Brain microvascular endothelial cell (primary cell): ENCODE results near the gene DENND5B.
A peak's percentile ranks its signal among the peaks of the same experiment; 100 is the strongest.
"Not testable (repeated sequence)": the region's sequence is repeated elsewhere in the genome, so short reads cannot be mapped to it uniquely, and the experiment has no call there.

Experiments
- DNase-seq: peaks from one replicate; pipeline ENCODE4 v3.0.0-alpha.2; 2020
- H3K27ac ChIP-seq: fragments of 250-450 bp; sonication (Bioruptor Pico); 2 replicates; pipeline ENCODE4 v1.5.1; 2020; ENCODE audit warnings: mild to moderate bottlenecking, moderate library complexity
- H3K27me3 ChIP-seq: fragments of 250-450 bp; sonication (Bioruptor Pico); replicated peaks from 2 replicates; pipeline ENCODE4 v1.5.1; 2020; ENCODE audit warnings: mild to moderate bottlenecking
- H3K36me3 ChIP-seq: fragments of 250-450 bp; sonication (Bioruptor Pico); replicated peaks from 2 replicates; pipeline ENCODE4 v1.5.1; 2020; ENCODE audit warnings: mild to moderate bottlenecking
- H3K4me3 ChIP-seq: 2 replicates; pipeline ENCODE4 v1.5.1; 2011; ENCODE audit warnings: low read depth, mild to moderate bottlenecking, control low read depth, low read length, moderate library complexity
- in situ Hi-C: cut with HindIII; loops from 2 replicates; pipeline ENCODE4 v1.10.0; 2017; ENCODE audit warnings: low sequenced_read_pairs, low pct_ligation_motif_present
- TF ChIP-seq, protein P1 (sequence below): IDR thresholded peaks from 2 replicates; pipeline ENCODE4 v1.5.1; 2011; ENCODE audit warnings: low read depth, mild to moderate bottlenecking, moderate library complexity, low read length, control low read depth, inconsistent platforms; ENCODE audit errors: missing control alignments

Gene DENND5B

DNA sequence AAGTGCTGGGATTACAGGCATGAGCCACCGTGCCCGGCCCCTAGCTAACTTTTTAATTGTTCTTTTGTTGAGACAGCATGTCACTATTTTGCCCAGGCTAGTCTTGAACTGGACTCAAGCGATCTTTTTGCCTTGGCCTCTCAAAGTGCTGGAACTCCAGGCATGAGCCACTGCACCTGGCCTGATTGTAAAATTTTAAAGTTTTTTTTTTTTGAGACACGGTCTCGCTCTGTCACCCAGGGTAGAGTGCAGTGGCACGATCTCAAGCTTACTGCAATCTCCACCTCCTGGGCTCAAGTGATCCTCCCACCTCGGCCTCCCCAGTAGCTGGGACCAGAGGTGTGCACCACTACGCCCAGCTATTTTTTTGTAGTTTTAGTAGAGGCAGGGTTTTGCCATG lies 185.9 kb downstream of the DENND5B start:
- DNase-seq, result no peak
- H3K27ac ChIP-seq, result no peak overlapping the region
- no peak overlapping the region for H3K4me3 ChIP-seq
- H3K36me3 ChIP-seq, result peaks cover 2% of the 10 kb centered on the region
- TF ChIP-seq, protein P1, sequence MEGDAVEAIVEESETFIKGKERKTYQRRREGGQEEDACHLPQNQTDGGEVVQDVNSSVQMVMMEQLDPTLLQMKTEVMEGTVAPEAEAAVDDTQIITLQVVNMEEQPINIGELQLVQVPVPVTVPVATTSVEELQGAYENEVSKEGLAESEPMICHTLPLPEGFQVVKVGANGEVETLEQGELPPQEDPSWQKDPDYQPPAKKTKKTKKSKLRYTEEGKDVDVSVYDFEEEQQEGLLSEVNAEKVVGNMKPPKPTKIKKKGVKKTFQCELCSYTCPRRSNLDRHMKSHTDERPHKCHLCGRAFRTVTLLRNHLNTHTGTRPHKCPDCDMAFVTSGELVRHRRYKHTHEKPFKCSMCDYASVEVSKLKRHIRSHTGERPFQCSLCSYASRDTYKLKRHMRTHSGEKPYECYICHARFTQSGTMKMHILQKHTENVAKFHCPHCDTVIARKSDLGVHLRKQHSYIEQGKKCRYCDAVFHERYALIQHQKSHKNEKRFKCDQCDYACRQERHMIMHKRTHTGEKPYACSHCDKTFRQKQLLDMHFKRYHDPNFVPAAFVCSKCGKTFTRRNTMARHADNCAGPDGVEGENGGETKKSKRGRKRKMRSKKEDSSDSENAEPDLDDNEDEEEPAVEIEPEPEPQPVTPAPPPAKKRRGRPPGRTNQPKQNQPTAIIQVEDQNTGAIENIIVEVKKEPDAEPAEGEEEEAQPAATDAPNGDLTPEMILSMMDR, result no peak
- in situ Hi-C loops, result no loop called here
- H3K27me3 ChIP-seq, result no peaks in the 10 kb centered on the region

DNA sequence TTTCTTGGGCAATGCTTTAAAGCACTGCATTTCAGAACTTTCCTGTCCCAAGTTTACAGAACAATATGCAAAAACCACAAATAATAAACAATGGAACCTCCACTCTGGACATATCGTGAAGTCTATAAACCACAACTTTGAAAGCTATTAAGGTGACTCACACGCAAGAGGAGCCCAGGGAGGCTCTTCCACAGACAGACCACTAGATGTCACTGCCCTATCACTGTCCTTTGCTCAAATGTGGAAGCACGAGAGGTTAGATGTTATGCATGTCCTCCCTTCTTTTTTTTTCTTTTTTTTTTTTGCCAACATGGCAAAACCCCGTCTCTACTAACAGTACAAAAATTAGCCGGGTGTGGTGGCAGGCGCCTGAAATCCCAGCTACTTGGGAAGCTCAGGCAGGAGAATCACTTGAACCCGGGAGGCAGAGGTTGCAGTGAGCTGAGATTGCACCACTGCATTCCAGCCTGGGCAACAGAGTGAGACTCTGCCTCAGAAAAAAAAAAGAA lies 187.8 kb downstream of the DENND5B start:
- in situ Hi-C loops, H3K4me3 ChIP-seq, H3K27me3 ChIP-seq, H3K27ac ChIP-seq, H3K36me3 ChIP-seq: not testable (repeated sequence)
- DNase-seq, result peak; percentile 91
- TF ChIP-seq, protein P1, result peak; percentile 90

DNA sequence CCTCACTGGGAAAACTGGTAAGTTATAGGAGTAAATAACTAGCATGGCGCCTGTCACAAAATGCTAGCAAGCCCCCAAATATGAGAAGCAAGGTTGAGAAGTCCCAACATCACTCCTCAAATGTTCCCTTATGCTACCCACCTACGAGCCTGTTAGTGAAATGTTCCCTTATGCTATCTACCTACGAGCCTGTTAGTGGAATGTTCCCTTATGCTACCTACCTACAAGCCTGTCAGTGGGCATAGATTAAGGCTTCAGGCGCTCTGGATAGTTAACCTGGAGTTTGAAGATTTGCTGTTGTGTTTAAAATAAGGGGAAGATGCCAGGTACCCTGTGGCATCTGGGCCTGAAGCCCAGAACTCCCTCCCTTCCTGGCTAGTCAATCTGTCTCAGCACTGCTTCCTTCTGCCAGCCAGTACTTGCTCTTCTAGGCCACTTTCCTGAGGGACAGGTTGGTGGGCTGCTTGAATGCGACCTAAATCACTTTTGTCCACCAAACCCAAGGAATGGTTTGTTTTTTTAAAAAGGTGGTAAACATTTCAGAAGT lies 197.9 kb downstream of the DENND5B start:
- Histone ChIP-seq H3K4me3 (no peak overlapping the region), H3K27me3 (no peaks in the 10 kb centered on the region), H3K27ac (no peak overlapping the region), H3K36me3 (no peaks in the 10 kb centered on the region)
- TF ChIP-seq, protein P1, result no peak
- in situ Hi-C loops, result loop anchor here (25.0 kb wide), 1 partner anchor 244 kb away; no protein-coding TSS in a partner anchor
- DNase-seq, result no peak

DNA sequence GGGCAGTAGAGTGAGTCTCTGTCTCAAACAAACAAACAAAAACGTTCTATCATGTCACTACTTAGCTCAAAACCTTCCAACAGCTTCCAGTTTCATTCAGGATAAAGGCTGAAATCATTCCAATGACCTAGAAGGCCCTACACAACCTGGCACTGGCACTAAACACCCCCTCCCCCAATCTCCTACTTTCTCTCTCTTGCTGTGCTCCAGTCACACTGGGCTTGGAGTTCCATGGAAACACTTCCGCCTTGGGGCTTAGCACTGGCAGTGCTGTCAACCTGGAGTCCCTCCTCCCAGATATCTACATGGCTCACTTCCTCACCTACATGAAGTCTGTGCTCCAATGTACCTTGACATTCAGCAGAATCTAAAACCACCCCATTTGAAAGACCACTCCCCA lies 199.9 kb downstream of the DENND5B start:
- no peaks in the 10 kb centered on the region for H3K27me3 ChIP-seq
- H3K27ac ChIP-seq, result no peak overlapping the region
- in situ Hi-C loops, result loop anchor here (25.0 kb wide), 1 partner anchor 246 kb away; no protein-coding TSS in a partner anchor
- no peak for DNase-seq
- peaks cover 3% of the 10 kb centered on the region for H3K36me3 ChIP-seq
- TF ChIP-seq, protein P1, result no peak
- H3K4me3 ChIP-seq, result no peak overlapping the region

DNA sequence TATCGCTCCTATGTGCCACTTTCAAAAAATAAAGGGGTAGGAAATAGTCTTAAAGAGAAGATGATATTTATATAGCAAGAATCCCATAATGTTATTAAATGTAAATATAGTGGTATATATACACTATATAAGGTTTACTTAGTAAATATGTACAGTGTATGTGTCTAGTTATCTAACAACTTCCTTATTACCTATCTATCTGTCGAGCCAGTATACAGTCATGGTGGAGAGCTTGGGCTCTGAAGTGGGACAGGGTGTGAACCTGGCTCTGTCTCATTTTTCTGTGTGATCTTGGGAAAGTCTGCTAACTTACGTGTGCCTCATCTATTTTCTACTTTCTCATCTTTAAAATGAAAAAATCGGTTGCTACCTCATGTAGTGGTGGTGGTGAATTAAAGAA lies 202.2 kb downstream of the DENND5B start:
- in situ Hi-C loops, result loop anchor here (25.0 kb wide), 1 partner anchor 249 kb away; no protein-coding TSS in a partner anchor
- H3K36me3 ChIP-seq, result peaks cover 3% of the 10 kb centered on the region
- no peak for DNase-seq
- no peaks in the 10 kb centered on the region for H3K27me3 ChIP-seq
- no peak overlapping the region for H3K27ac ChIP-seq
- TF ChIP-seq, protein P1, result no peak
- H3K4me3 ChIP-seq, result no peak overlapping the region

DNA sequence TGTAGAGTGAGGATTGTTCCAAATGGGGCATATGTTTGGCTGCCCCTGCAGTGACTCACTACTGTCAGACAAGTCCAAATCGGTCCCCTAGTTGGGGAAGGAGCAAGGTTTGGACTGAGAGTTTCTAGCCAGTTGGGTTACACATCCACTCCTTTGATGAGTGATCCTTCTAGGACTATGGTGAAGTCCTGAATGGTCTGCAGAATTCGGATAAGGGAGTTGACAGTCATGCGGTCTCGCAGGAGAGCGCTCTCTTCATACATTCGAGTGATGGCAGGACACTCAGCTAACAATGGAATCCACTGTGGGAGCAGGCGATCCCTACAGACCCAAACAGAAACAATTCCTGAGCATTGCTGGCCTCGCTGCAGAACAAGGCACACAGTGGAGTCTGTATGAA lies 203.5 kb downstream of the DENND5B start:
- no peak for DNase-seq
- H3K27ac ChIP-seq, result no peak overlapping the region
- no peaks in the 10 kb centered on the region for H3K27me3 ChIP-seq
- peaks cover 3% of the 10 kb centered on the region for H3K36me3 ChIP-seq
- TF ChIP-seq, protein P1, result no peak
- H3K4me3 ChIP-seq, result no peak overlapping the region
- in situ Hi-C loops, result loop anchor here (25.0 kb wide), 1 partner anchor 250 kb away; no protein-coding TSS in a partner anchor
